Body of pancreas (tissue), 4 donors: ENCODE results near the gene SLC7A1.

Experiments
- POLR2A ChIP-seq, 3 donors: fragments of 450-650 bp; IDR thresholded peaks; one replicate each; pipeline ENCODE4 v1.6.1; 2016; ENCODE audit warnings: antibody characterized with exemption in 3 of 3, mild to moderate bottlenecking in 2 of 3
- TF ChIP-seq, protein P1 (sequence below), 7 experiments: fragments of 450-650 bp in 4 of 7; fragments of 200-600 bp in 3 of 7; sonication (generic) in 3 of 7; IDR thresholded peaks; one replicate each; pipeline ENCODE4 v1.5.1; 2016 to 2019; ENCODE audit warnings: antibody characterized with exemption in 7 of 7

DNA sequence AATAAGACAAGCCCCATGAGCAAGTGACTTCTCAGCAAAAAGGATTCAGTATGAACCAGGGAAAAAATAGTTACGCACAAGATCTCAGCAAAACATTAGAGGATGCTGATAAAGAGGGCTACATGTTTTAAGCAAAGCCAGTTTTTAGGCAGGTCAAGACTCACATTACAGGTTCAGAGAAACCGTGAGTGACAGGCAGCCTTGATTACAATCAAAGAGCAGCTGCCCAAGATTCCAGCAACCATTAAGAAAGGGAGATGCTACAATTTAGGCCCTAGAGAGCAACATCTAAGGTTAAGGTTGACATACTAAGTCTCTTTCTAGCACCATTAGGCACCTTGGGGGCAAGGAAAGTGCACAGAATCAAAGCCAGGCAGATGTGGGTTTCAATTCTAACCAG is 2.8 kb upstream of the SLC7A1 start:
- TF ChIP-seq, protein P1, sequence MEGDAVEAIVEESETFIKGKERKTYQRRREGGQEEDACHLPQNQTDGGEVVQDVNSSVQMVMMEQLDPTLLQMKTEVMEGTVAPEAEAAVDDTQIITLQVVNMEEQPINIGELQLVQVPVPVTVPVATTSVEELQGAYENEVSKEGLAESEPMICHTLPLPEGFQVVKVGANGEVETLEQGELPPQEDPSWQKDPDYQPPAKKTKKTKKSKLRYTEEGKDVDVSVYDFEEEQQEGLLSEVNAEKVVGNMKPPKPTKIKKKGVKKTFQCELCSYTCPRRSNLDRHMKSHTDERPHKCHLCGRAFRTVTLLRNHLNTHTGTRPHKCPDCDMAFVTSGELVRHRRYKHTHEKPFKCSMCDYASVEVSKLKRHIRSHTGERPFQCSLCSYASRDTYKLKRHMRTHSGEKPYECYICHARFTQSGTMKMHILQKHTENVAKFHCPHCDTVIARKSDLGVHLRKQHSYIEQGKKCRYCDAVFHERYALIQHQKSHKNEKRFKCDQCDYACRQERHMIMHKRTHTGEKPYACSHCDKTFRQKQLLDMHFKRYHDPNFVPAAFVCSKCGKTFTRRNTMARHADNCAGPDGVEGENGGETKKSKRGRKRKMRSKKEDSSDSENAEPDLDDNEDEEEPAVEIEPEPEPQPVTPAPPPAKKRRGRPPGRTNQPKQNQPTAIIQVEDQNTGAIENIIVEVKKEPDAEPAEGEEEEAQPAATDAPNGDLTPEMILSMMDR (IDR thresholded peaks at IDR 0.05) = no peak
- TF ChIP-seq POLR2A (IDR thresholded peaks at IDR 0.05) = no peak
